Stimulated activated CD8-positive, alpha-beta memory T cell treated with anti-CD3 and anti-CD28 coated beads, Interleukin-4, amount 100 ng/mL, for 24 hours (primary cell): ENCODE measurements around the gene CHAT.

Source experiments
- DNase-seq: peaks from one replicate; pipeline ENCODE4 v3.0.0-alpha.2; 2020; ENCODE audit warnings: low read depth

Gene CHAT

GRCh38 chr10:49613882-49614241 lies at the start of gene CHAT:
Gene CHAT, plus strand, starts transcription at chr10:49614037. Its CDS starts 153 bp downstream, at chr10:49614190.
- DNase-seq, result no peak

- no peak for DNase-seq
These were observed 49.3 kb upstream of the CHAT start for GRCh38 chr10:49564461-49565009.

GRCh38 chr10:49567810-49568209 lies 46.0 kb upstream of the CHAT start:
- no peak for DNase-seq

GRCh38 chr10:49568235-49568634 lies 45.6 kb upstream of the CHAT start:
- DNase-seq, result no peak

GRCh38 chr10:49569031-49569631 lies 44.7 kb upstream of the CHAT start:
- DNase-seq, result no peak

- DNase-seq, result no peak
These were observed 42.4 kb upstream of the CHAT start for GRCh38 chr10:49571388-49571787.

- no peak for DNase-seq
These were observed 41.2 kb upstream of the CHAT start for GRCh38 chr10:49572594-49573114.

GRCh38 chr10:49575489-49576072 lies 38.3 kb upstream of the CHAT start:
- no peak for DNase-seq

GRCh38 chr10:49577182-49577925 lies 36.5 kb upstream of the CHAT start:
- DNase-seq, result no peak

- DNase-seq, result no peak
These were observed 35.4 kb upstream of the CHAT start for GRCh38 chr10:49578392-49578791.

GRCh38 chr10:49579621-49580020 lies 34.2 kb upstream of the CHAT start:
- DNase-seq, result no peak

GRCh38 chr10:49585387-49585786 lies 28.4 kb upstream of the CHAT start:
- no peak for DNase-seq

GRCh38 chr10:49587981-49588380 lies 25.9 kb upstream of the CHAT start:
- DNase-seq, result no peak

GRCh38 chr10:49592726-49593563 lies 20.9 kb upstream of the CHAT start:
- peak; percentile 44 for DNase-seq

GRCh38 chr10:49593564-49593875 lies 20.3 kb upstream of the CHAT start:
- no peak for DNase-seq

- no peak for DNase-seq
These were observed 19.8 kb upstream of the CHAT start for GRCh38 chr10:49593998-49594397.

- DNase-seq, result no peak
These were observed 19.2 kb upstream of the CHAT start for GRCh38 chr10:49594594-49594993.

- DNase-seq, result no peak
These were observed 18.7 kb upstream of the CHAT start for GRCh38 chr10:49595003-49595712.

GRCh38 chr10:49595713-49596492 lies 17.9 kb upstream of the CHAT start:
- no peak for DNase-seq

GRCh38 chr10:49596493-49596809 lies 17.4 kb upstream of the CHAT start:
- no peak for DNase-seq

- DNase-seq, result no peak
These were observed 17.0 kb upstream of the CHAT start for GRCh38 chr10:49596836-49597235.
